ENCODE measurements around the gene TMED4.

TMED4 gene

DNA sequence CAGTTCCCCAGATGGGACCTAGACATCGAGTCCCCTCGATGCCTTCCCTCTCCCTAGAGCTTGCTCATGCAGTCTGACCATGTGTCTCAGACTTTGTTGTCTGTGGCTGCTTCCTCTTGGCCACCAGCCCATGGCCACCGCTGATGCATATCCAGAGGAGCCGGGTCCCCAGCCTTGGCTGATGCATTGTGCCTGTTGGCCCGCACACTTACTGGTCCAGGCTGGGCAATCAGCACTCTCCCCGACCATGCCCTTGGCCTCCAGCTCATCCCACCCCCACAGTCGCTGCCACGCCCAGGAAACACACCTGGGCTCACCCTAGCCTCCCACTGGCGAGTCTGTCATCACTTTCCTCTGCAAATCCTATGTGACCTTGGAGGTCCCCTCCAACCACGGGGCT lies 51.0 kb downstream of the TMED4 start:
- Histone ChIP-seq H2AFZ (ENCODE audit: low read depth, low read length, severe bottlenecking) (no peak overlapping the region), H3K4me2 (ENCODE audit: low read depth, low read length, poor library complexity, severe bottlenecking) (no peak overlapping the region), H3K79me2 (ENCODE audit: insufficient read depth, low read length) (no peaks in the 10 kb centered on the region), H4K20me1 (ENCODE audit: low read depth, low read length) (no peaks in the 10 kb centered on the region), H3K27me3 (ENCODE audit: low read length) (no peaks in the 10 kb centered on the region), H3K36me3 (ENCODE audit: low read length) (no peaks in the 10 kb centered on the region), H3K9ac (ENCODE audit: low read length) (no peak overlapping the region), H3K4me3 (ENCODE audit: insufficient read depth, low read length, poor library complexity, severe bottlenecking) (no peak overlapping the region), H3K9me3 (ENCODE audit: insufficient read depth, low read length) (no peaks in the 10 kb centered on the region), H3F3A (ENCODE audit: insufficient read depth) (no peaks in the 10 kb centered on the region), H3K27ac (ENCODE audit: low read depth, low read length) (no peak overlapping the region), H3K9me2 (replicated peaks; ENCODE audit: insufficient read depth, low read length) (no peaks in the 10 kb centered on the region)
- TF ChIP-seq, protein P1, sequence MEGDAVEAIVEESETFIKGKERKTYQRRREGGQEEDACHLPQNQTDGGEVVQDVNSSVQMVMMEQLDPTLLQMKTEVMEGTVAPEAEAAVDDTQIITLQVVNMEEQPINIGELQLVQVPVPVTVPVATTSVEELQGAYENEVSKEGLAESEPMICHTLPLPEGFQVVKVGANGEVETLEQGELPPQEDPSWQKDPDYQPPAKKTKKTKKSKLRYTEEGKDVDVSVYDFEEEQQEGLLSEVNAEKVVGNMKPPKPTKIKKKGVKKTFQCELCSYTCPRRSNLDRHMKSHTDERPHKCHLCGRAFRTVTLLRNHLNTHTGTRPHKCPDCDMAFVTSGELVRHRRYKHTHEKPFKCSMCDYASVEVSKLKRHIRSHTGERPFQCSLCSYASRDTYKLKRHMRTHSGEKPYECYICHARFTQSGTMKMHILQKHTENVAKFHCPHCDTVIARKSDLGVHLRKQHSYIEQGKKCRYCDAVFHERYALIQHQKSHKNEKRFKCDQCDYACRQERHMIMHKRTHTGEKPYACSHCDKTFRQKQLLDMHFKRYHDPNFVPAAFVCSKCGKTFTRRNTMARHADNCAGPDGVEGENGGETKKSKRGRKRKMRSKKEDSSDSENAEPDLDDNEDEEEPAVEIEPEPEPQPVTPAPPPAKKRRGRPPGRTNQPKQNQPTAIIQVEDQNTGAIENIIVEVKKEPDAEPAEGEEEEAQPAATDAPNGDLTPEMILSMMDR (IDR thresholded peaks at IDR 0.05; ENCODE audit: insufficient read depth, low read length, poor library complexity, severe bottlenecking), result no peak
- TF ChIP-seq EZH2phosphoT487 (conservative IDR thresholded peaks at IDR 0.05; ENCODE audit: low read length), result no peak
